SH-SY5Y (cell line): ENCODE results near the gene SPACA7.

Experiments used
- GATA2 ChIP-seq: IDR thresholded peaks from 2 replicates; pipeline ENCODE4 v1.6.1; 2011; ENCODE audit warnings: mild to moderate bottlenecking, low read depth, low read length
- GATA3 ChIP-seq: IDR thresholded peaks from 2 replicates; pipeline ENCODE4 v1.6.1; 2011; ENCODE audit warnings: low read depth, mild to moderate bottlenecking, low read length, moderate library complexity

The SPACA7 gene

DNA sequence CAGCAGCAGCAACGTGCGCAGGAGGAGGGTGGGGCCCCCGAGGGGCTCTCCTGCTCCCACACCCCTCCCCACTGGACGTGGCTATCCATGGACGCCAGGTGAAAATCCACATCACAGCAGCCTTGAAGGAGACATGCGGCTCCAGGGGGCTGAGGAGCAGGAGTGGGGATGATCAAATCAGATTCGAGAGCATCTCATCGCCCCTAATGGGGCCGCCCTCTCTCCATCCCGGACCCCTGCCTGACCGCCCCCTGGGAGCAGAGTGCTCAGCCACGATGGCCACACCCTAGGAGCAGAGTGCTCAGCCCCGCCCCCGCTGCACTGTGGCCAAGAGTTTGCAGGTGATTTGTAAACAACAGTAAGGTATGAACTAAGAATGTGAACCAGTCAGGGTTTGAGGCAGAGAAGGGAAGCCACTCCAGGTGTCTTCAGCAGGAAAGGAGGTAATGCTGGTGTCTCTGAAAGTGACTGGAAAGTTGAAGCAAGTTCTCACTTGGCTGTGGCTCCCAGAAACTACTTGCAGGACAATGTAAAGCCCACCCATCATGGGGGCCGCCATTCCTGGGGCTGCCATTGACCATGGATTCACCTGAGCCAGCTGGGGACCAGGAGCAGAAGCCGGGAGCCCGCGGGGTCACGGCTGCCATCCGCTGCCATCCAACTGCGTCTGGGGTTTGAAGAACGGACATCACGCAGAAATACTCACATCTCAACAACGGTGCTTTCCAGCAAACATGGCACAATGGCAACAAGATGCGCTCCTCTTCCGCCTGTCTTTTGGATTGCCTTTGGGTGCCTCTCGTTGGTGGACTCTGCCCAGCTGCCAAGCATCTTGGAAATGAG is 71.8 kb downstream of the SPACA7 start:
- TF ChIP-seq GATA3, result no peak
- TF ChIP-seq GATA2, result no peak

DNA sequence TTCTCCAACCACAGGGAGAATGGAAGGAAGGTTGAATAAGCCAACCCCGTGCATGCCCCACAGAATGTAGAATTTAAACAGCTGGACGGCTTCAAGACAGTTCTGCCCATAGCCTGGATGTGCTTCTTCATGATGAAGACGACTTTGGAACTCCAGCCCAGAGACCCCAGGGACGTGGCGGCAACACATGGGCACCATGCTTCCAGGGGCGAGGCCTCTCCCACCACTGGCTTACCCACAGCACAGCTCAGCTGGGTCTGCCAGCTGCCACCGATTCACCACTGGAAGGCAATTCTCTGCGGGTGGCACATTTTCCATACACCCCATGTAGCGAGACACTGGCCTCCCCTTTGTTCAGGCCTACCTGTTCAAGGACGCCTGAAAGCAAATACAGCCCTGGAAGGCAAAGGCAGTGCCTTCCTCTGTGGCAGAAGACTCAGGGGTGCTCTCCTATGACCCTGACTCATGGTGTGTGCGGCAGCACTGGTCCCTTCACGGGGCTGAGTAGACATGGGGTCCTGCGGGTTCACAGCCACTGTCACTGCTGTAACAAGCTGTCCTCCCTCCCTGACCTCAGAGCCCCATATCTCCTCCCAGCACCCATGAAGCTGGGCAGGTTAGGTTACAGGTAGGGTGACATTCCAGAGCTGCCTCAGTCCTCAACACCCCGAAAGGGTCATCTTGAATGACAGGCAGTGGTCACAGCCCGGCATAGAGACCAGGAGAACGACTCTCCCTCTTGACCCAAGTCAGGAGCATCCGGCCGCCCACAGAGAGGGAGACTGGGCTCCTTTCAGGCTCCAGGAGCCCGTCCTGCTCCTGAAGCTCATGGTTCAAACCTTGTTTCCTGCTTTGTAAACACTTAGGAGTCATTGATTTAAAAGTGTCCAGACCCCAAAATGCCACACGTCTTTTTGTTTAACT is 72.7 kb downstream of the SPACA7 start:
- TF ChIP-seq GATA2 (no peak), GATA3 (no peak)

DNA sequence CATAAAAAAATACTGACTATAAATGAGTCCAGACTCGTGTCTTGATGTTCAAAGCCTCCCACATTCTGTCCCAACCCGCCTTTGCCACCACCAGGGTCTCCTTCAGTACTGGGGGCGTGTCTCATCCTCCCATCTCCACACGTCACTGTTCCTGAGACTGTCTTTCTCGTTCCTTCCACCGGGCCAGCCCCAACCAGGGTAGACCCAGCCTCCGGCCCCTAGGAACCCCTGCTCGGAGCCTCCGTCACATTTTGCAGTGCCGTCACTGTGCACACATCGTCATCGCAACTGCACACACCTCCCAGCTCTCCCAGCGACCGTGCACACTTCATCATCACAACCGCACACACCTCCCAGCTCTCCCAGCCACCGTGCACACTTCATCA is 73.4 kb downstream of the SPACA7 start:
- TF ChIP-seq GATA3 (no peak), GATA2 (no peak)

DNA sequence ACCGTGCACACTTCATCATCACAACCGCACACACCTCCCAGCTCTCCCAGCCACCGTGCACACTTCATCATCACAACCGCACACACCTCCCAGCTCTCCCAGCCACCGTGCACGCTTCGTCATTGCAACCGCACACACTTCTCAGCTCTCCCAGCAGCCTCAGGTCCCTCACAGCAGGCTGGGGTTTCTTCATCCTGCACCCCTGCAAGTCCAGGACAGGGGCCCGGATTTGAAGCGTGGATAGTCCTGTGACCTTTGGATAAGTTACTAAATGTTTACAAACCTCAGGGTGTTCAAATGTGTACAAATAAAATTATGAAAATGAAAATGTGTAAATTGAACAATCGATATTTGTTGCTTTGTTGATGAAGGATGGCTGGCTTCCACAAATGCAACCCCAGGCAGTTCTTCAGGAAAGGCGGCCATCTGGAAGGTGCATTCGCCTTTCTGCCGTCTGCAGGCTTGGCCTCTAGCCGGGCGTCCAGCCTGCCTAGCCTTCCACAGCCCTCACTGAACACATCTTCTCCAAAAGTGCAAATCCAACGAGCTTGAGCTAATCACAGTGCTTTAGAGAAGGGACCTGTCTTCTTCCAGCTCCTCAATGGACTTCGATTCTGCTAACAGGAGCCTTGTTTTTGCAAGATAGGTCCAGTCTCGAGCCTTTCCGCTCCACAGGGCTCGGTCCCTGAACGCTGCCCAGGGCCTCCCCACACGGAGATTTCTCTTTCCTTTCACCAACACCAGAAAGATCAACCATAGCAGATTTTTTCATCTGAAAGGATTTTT is 74.2 kb downstream of the SPACA7 start:
- TF ChIP-seq GATA2 (no peak), GATA3 (no peak)

DNA sequence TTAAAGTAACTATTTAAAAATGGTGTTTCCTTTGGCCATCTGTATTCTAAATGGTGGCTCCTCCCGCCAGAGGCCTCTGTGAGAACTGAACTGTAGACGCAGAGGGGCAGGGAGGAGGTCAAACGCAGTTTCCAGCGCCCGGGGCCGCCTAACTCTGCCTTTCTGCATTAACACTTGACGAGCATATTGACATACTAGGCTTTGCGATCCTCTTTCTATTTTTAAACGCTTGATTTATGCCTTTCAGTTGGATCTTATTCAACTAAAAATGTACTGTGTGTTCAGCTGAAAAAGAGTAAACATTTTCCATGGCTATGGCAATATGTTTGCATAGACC is 74.7 kb downstream of the SPACA7 start:
- TF ChIP-seq GATA2 (no peak), GATA3 (no peak)

DNA sequence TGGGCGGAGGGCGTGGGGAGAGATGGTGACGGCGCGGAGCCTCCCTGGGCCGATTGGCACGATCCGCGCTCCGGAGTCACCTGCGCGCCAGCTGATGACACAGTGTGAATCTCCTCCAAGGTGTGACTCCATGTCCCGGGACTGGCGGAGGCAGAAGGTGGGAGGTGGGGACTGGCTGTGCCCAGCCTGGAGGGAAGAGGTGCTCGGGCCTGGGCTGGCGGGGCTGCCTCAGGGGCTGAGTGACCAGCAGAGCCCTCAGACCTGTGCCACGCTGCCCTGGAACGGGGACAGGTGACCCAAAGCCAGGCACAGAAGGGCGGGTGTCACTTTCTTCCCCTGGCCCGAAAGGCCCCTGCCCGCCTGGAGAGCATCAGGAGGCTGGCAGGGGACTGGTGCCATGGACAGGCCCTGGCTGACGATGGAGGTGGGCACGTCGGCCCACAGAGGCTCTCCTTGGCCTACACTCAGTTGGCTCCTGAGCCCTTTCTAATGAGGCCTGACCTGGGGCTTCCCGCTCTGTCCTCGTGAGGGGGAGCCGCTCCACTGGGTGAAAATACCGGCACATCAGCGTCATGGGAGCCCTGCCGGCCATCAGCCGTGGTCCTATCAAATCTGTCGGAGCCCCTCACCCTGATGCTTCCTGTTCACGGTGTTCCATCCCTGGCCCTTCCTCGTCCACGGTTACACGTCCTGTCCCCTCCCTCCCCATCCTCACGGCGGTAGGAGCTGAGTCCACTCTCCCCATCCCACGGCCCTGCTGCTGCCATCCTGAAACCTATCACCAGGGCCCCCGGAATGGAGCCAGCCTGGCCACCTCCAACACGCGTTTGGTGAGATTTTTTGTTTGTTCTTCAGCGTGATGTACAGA is 75.6 kb downstream of the SPACA7 start:
- TF ChIP-seq GATA2, result no peak
- TF ChIP-seq GATA3, result no peak

DNA sequence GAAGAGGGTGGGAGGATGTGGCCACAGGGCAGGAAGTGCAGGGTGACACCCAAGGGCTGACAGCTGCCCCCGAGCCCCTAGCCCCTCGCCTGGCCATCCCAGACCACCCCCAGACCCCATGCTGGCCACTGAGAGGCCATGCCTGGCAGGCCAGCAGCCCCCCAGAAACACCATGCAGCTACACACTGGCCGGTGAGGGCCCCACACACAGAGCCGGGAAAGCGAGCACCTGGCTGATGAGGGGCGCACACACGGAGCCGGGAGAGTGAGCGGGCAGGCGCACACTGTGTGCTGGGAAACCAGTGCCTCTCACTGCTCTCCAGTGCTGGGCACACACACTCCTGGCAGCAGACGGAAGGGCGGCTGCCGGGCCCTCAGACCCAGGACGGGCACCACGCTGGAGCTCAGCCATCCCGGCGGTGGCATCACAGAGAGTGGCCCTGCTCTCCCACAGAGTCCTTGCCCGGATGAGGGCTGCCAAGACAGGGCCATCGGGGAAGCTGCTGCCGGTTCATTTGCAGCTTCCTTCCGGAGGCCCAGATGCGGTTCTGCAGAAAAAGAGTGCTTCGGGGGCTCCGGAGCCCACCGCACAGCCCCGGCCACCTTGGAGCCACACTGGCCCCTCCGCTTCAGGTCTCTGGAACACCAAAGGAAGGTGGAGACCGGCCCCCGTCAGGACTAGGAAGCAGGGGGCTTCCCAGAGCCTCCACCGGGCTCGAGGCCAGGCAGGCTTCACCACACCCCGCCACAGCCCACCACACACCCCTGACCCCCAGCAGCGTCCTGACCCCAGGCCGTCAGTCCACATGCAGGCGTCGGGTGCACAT is 76.4 kb downstream of the SPACA7 start:
- TF ChIP-seq GATA2, result no peak
- no peak for TF ChIP-seq GATA3

DNA sequence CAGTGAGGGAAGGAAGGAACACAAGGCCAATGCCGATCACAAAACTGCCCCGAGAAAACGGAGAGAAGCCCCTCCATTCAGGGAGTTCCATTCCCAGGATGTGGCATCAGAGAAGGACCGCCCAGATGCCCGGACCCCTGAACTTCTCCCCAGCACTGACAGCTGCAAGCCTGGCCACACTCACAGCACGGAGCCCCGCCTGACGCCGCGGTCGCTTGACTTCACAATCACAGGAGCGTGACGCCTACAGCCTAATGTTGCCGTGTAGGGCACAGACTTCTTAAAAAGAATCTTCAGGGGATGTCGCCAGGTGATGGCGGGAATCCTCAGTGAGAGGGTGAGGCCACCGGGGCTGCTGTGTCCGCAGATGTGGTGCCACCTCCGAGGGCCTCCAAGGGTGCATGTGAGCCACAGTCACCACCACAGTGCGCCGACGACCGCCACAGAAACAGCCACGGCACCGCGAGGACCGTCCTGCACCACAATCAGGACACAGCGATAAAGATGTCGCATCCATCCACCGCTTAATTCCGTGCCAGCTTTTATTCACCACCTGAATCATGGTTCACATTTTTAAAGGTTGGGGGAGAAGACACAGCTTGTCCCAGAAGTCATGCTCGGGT is 77.2 kb downstream of the SPACA7 start:
- no peak for TF ChIP-seq GATA3
- no peak for TF ChIP-seq GATA2

DNA sequence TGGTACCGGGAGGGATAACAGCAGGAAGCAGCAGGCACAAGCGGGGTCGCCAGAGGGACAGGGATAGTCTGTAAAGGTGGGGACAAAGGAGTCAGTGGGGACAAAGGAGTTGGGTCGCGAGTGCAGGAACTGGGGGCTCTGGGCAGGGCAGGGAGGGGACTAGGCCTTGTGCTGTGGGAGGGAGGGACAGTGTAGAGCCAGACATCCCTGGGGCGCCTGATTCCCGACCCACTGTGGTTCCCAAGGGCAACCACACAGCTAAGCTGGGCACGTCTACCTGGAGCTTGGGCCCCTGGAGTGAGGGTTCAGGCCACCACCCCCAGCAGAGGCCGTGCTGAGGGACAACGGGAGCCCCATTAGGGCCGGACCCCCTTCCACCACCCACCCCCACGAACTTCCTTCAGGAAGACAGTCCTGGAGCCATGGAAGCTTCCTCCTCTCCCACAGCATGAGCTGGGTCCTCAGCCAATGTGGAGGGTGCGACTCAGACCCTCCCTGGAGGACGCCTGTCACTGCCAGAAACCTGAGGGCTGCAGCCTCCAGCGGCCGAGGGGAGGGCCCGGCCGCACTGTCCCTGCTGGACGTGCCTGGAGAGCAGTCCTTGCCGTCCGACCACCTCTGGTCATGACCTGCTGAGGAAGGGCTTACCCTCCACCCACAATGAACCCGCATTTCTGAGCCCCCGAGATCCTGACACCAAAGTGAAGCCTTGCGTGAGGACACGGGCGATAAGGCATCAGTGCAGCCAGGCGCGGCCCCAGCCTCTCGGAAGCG is 77.9 kb downstream of the SPACA7 start:
- TF ChIP-seq GATA3 (no peak), GATA2 (no peak)

DNA sequence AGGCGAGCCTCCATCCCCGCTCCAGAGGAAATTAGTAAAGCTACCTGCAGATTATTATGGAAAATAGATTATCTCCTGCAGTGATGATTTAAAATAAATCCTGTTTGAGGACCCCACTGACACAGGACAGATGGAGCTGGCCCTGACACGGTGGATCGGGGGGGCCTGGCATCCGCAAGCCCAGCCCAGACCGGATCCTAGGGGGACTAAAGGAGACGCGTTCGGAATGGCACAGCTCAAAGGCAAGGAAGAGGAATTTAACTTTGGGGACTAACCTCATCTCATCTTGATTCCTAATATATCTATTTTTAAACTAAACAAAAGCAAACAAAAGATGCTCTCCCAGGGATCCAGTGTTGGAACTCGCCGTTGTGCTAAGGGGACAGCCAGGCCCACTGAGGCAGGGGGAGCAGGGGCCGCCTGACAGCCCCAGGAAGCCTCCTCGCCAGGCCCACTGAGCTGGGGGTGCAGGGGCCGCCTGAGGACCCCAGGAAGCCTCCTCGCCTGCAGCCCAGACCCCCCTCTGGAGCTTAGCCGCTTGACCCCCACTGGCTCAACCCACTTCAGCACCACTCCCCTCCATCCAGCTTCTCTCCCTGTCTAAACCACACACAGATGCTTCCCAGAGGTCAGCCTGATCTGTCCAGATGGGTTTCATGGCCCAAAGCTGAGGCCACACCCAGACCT is 78.6 kb downstream of the SPACA7 start:
- no peak for TF ChIP-seq GATA2
- no peak for TF ChIP-seq GATA3

DNA sequence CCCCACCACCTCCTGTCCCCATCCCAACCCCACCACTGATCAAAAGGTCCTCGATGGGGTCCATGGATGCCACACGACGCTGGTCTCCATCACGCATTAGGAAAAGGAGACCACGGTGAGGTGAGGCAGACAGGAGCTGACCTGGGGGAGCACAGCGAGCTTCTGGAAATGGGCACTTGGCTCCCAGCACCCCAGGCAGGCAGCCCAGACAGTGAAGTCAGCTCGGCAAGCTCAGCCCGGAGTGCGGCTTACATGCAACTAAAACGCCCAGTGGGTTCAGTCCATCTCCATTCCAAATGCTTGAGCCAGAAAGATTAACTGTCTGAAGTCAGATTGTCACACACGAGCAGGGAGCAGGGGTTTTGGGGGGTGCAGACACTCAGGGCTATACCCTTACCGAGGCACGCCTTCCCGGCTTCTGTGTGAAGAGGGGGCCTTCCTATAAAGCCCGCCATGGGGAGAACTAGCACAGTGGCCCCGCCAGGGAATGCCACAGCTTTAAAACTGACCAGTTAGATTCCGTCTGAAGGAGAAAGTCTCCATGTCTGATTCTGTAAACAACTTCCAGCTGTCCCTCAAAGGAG is 79.4 kb downstream of the SPACA7 start:
- TF ChIP-seq GATA2 (no peak), GATA3 (no peak)
